ENCODE measurements around the gene MED16.
"Not testable (repeated sequence)": the region's sequence is repeated elsewhere in the genome, so short reads cannot be mapped to it uniquely, and the experiment has no call there.

MED16 gene

DNA sequence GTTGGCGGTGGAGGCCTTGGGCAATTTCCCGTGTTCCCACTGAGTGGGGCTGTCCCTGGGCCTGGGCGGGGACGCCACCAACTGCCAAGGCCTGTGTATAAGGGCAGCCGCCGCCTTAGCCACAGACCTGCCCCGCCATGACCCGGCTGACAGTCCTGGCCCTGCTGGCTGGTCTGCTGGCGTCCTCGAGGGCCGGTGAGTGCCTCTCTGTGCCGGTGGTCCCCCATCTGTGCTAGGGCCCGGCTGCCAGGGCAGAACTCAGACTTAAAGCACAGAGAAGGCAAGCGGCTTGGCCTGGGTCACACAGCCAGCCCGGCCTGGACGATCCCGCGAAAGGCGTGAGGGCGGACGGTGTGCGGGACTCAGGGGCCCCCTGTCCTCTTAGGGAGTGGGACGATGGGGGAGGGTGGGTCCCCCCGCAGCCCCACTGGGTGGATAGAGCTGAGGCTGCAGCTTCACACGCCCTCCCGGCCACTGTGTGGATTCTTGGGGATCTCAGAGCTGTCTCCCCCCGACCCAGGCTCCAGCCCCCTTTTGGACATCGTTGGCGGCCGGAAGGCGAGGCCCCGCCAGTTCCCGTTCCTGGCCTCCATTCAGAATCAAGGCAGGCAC is 65.2 kb downstream of the MED16 start, which contains the start of gene AZU1:
AZU1 (plus strand) TSS at position 128 of the 612 bp plus-strand sequence; CDS start at position 138, 10 bp downstream.
- no peak for DNase-seq (ENCODE audit: low spot score)

DNA sequence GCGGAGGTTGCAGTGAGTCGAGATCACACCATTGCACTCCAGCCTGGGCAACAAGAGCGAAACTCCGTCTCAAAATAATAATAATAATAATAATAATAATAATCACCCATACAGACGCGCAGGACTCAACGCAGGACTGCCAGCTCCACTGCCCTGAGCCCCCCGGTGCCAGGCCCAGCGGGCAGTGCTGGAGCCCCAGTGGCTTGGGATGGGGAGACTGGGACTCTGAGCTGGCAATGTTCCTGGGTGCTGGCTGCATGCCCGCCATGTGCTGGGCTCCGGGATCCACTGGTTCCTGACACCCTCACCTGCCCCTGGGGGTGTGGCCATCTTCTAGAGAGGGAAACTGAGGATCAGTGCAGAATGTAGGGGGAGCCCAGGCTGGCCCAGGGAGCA is 65.7 kb downstream of the MED16 start:
- DNase-seq (ENCODE audit: low spot score) = no peak

DNA sequence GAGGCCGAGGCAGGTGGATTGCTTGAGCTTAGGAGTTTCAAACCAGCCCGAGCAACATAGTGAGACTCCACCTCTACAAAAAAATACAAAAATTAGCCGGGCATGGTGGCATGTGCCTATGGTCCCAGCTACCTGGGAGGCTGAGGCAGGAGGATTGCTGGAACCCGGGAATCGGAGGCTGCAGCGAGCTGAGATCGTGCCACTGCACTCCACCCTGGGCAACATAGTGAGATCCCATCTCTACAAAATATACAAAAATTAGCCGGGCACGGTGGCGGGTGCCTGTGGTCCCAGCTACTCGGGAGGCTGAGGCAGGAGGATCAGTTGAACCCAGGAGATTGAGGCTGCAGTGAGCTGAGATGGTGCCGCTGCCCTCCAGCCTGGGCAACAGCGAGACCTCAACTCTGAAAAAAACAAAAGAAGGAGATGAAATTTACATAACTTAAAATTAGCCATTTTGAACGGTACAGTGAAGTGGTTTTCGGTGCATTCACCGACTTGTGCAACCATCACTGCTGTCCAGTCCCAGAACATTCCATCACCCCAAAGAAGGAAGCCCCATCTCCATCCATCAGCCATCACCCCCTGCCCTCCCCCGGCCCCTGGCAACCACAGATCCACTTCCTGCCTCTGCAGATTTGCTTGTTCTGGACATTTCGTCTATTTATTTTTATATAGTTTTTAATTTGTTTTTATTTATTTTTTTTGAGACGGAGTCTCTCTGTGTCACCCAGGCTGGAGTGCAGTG is 66.9 kb downstream of the MED16 start:
- no peak for DNase-seq (ENCODE audit: low spot score)

DNA sequence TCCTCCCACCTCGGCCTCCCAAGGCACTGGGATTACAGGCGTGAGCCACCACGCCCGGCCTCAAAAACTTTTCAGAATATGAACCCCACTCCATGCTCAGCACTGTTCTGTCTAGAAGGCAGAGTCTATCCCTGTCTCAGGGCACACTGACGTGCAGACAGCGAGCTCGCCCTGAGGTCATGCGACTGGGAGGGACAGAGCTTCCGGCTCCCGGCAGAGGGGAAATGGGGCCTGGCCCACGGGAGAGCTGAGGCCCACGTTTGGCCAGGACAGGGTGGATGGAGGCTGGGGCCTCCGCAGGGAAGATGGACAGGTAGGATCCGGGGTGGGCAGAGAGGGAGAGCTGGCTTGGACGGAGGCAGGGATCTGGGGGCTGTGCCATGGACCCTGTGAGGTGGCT is 68.1 kb downstream of the MED16 start:
- no peak for DNase-seq (ENCODE audit: low spot score)

DNA sequence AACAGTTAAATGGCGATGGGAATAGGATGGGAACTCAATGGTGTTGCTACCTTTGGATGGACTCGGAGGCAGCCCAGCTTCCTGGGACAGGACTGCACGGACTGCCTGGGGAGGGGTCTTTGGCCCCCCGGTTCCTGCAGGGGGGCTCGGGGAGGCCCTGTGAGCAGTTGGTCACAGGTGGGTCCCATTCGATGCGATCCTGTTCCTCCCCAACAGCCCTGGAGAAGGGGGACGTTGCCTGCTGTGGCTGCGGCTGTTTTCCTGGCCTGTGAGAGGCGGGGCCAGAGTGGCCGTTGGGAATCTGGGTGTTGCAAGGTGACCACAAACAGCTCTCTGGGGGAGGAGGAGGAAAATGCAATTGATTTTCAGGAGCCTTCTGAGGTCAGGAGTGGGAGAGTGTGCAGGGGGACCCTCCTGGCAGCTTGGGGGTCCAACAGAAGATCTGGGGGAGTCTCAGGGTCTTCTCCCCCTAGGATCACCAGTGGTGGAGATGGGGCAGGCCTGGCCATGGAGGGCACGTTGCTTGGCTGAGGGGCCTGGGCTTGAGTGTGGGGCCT is 69.3 kb downstream of the MED16 start:
- no peak for DNase-seq (ENCODE audit: low spot score)

DNA sequence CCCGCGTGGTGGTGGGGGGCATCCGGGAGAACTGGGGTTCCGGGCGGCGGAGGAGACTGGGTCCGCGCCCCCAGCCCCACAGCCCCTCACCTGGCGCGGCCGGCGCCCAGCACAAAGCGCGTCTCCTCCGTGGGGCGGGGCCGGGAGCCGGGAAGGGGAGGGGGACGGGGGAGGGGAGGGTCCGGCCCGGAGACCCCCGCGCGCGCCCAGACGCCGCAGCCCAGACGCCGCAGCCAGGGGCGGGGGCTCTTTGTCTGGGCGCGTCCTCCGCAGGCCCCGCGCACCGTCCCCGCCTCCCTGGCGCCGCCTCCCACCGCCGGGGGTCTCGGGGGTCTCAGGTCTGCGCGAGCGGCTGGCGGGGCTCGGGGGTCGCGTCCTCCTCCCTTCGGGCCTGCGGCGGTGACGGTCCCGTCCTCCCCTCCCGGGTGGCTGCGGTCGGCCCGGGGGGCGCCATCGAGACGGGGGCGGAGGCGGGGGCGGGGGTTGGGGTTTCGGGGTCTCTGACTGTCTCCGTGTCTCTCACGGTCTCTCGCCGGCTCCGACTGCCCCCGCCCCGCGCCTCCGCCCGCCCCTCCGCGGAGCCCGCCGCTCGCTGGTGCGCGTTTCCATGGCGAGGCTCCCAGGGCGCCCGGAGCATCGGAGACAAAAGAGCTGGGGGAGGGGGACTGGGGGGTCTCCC is 71.0 kb downstream of the MED16 start, which contains the start of gene PLPPR3:
PLPPR3 (minus strand) TSS at position 131 of the 679 bp plus-strand sequence. CDS start 396 bp downstream, outside the sequence.
- no peak for DNase-seq (ENCODE audit: low spot score)

DNA sequence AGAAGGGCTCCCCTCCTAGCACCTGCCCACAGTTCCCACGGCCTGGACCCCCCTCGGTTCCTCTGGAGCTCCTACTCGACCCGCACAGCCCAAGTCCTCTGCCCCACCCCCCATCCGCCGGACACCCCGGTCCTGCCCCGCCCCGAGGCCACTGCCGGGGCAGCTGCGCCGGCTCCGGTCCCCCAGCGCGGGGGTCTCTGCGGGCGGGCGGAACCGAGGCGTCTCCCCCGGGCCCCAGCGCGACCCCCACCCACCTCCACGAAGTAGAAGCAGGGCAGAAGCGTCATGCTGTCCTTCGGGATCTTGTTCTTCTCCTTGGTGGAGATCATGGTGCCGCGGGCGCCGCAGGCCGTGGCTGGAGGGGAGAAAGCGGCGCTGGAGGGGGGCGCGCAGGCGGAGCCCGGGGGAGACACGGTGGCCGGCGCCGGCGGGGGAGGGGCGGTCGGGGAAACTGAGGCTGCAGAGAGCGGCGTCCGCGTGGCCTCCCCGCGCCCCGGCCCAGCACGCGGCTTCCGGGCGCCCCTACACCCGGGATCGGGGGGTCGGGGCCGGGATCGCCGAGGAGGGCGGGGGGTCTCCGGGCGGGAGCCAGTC is 71.7 kb downstream of the MED16 start:
- DNase-seq (ENCODE audit: low spot score) = no peak

DNA sequence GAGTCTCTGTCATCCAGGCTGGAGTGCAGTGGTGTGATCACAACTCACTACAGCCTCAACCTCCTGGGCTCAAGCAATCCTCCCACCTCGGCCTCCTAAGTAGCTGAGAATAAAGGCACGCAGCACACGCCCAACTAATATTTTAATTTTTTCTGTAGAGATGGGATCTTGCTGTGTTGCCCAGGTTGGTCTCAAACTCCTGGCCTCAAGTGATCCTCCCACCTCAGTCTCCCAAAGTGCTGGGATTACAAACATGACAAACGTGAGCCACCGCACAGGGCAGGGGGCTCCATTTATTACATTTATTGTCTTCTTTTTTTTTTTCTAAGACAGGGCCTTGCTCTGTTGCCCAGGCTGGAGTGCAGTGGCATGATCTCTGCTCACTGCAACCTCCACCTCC is 72.8 kb downstream of the MED16 start:
- not testable (repeated sequence) for DNase-seq (ENCODE audit: low spot score)
